GM19463 (cell line): ENCODE data around the gene KRT8.
"Not testable (repeated sequence)": the region's sequence is repeated elsewhere in the genome, so short reads cannot be mapped to it uniquely, and the experiment has no call there.

Experiments used
- ATAC-seq: cut with Tn5 transposase; IDR thresholded peaks from one replicate; pipeline ENCODE4 v1.9.1; 2021; ENCODE audit warnings: mild to moderate bottlenecking, moderate library complexity; ENCODE audit not compliant: unreplicated experiment

The KRT8 gene

DNA sequence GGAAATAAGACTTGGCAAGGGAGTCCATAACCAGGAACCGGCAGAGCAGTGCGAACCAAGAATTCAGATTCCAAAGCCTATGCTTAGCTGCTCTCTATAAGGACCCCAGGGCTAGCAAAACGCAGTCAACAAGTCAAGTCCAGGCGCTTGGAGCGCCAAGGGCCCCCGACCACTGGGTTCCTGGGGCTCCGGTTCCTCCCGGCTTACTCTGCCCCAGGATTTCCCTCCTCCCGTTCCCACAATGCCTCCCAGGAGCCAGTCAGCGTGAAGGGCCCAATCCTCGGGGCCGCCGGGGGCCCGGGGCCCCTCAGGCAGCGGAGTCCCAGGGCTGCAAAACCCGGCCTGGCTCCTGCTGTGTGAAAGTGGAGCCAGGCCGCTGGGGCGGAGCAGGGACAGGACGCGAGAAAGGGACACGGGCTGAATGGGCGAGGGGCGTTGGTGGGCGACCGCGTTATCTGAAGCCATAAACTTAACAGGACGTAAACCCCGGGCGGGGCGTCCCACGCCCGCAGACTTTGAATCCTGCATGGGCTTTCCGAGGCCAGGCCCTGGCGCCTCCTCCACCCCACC is 1.5 kb downstream of the KRT8 start:
- ATAC-seq, result peak; percentile 56

DNA sequence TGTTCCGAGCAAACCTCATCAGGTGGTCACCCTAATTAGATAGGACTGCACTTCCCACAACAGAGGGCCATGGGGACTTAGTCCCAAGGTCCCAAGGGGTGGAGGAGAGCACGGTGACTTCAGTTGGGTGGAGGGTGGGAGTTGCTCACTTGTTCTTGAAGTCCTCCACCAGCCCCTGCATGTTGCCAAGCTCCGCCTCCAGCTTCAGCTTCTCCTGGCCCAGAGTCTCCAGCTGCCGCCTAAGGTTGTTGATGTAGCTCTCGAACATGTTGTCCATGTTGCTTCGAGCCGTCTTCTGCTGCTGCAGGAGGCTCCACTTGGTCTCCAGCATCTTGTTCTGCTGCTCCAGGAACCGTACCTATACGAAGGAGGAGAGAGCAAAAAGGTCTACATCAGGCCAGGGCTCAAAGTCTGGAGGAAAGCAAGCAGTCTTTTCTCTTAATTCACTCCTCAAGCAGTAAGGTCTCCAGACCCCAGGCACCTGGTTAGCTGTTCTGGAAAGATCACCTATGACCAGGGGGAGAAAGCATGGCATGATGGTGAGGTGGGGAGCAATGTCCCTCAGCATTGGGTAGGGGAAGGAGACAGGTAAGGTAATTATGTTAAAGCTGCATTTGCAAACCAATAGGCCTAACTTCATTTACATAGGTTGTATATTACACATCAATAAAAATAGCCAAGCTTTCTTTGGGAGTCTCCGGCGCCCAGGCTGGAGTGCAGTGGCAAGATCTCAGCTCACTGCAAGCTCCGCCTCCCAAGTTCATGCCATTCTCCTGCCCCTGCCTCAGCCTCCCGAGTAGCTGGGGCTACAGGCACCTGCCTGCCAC is 2.9 kb downstream of the KRT8 start:
- no peak for ATAC-seq

DNA sequence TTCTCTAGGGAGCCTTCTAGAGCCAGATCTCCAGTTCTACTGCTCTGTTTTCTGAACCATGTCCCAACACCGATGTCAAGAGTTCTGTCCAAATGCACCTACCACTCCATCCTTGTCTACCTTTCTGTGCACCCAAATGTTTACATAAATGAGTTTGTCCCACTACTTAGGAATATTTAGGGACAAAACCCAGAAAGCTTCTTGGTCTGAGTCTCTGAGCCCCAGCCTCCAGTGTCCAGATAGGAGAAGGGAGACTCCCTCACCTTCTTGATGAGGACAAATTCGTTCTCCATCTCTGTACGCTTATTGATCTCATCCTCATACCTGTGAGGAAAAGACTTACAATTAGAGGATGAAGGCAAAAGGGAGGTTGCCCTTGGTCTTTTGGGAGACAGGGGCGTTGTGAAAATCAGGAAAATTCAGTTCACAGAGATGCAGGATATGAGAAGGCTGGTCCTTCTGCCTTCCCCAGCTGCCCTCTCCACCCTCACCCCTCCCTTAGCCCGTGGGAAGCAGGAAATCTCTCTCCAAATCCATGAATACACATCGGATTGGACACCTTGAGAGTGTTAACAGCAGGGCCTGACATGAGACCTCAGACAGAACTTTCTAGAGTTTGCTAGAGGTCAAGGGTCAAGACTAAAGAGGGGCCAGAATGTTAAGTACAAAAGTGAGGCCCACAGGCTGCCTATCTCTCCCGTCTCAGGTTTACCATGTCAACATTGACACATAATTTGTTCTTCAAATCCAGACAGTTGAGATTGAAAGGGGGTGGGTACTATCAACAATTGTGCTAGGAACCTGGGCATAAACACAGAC is 3.8 kb downstream of the KRT8 start:
- ATAC-seq, result no peak

DNA sequence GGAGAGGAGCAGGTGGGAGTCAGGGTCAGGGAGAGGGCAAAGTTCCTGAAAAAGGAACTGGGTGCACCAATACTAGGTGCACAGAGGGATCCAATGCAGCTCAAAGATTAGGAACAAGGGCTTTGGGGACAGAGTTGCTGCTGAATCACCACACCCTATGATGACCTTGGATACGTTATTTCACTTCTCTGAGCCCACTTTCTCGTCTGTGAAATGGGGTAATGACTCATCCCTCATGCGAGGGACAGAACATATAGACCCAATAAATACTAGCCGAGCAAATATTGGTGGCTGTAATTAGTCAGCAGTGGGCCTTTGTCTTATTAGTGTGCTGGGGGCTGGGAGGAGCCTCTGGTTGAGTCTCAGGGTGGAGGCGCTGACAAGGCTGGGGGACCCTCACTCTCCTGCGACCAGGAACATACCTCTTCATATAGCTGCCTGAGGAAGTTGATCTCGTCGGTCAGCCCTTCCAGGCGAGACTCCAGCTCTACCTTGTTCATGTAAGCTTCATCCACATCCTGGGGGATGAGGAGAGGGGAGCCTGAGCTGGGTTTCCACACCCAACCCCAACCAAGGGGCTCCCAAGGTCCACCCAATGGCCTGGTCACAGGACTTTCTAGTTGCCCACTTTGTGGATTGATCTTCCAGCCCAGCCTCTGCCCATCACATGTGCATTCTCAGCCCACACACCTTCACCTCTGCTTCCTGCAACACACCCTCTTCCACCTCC is 4.5 kb downstream of the KRT8 start:
- no peak for ATAC-seq

DNA sequence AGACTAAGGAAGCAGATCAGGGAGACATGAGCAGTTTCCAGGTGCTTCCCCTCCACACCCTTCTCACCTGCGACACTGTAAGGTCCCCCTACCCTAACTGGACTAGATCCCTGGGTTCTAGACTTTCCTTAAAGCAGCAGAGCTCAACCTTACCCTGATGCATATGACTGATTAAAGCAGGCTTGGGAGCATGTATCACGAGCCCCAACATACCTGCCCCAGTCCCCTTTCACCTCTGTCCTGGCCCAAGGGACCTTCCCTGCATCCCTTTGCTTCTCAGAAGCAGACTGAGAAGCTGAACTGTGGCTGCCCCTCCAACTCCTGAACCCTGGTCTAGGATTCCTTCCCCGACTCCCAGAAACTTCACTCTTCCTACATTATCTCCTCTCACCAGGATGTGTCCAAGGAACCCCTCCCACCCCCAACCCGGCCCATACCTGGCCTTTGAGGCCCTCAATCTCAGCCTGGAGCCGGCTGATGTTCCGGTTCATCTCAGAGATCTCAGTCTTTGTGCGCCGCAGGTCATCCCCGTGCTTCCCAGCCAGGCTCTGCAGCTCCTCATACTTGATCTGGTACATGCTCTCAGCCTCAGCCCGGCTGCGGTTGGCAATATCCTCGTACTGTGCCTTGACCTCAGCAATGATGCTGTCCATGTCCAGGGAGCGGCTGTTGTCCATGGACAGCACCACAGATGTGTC is 5.4 kb downstream of the KRT8 start:
- ATAC-seq, result no peak

DNA sequence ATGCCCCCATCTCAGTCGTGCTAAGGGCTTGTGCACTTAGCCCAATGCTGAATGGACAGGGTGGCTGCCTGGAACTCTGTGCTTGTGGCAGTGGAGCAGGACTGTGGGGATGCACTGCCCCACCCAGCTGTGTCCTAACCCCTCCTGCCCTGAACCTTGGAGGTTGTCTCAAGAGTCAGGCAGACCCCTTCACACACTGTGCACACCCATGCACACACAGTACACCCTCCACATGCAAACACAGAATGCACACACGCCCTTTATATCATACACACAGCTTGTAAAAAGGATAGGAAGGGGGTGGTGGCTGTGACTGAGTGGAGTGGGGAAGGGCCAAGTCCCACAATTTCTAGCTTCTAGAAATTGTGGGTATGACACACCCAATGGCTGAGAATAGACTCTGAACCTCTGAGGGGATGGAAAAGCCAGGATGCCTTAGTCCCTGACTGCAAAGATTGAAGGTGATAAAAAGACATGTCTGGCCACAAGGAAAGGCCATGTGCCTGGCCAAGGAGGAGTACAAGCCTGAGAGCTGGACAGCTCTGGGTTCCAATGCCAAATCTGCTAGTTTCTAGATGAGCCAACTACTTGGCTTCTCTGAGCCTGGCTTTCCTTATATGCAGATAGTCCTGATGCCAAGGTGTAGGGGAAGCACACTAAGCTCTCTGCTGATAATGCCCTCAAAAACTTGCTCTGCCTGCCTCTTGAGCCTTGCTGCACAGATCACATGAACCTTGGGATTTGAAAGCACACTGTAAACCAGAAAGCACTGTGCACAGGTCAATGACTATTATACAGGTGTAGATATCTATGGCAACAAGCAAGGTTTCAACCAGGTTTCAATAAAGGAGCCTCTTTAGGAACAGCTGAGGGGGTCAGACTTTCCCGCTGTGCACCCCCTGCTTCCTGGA is 8.4 kb downstream of the KRT8 start:
- ATAC-seq, result no peak

DNA sequence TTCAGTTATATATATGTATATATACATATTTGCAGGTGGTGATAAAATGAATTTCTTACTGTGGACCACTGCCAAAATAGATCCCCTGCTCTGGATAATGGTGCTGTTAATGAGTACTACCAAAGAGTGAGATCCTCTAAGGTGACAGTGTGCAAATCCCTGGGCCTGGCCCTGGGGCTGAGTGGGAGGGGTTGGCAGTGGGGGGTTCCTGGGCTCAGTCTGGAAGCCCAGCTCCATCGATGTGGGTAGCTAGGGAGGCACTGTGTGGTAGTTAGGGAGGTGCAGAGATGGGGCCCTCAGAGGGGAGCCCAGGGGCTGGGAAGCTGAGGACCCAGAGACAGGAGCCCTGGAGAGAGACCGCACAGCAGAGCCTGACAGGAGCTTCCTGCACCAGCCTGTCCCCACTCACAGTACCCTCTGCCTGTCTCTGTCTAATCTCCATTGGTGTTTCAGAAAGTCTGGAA is 9.1 kb downstream of the KRT8 start:
- no peak for ATAC-seq

DNA sequence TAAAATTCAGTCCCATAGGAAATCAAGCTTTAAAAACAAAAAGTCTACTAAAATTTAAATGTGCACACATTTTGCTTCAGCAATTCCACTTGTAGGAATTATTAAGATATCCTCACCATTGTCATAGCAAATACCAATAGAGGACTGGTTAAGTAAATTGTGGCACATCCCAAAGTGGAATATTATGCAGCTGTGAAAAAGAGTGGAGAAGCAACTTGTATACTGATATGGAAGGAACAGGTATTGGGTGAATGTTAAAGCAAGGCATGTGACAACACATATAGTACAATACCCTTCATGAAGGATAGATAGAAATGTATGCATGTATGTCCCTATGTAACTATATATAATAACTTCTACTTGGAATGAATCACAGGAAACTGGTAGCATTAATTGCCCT is 11.9 kb downstream of the KRT8 start:
- ATAC-seq, result no peak

DNA sequence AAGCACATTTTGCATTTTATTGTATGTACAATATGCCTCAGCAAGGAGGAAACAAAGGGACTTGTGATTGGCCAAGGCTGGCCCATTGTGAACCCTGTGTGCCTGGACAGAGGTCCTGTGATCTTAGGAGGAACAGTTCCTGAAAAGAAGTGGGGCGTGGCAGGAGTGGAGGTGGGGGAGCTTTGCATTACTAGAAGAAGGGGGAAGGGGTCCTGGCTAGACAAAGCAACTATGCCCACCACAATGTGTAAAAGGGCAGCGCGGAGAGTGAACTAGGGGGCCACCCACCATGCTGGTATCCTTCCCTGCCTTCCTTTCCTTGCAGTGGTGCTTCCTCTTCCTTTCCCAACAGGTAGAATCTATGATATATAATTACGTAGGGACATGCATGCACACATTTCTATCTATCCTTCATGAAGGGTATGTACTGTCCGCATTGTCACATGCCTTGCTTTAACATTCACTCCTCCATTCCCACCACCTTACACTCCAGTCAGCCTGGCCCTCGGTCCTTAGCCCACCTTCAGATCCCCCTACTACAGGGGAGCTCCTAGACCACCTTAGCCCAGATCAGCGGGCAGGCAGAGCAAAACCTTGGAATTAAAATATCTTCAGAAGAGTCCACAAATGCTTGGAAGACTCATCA is 12.5 kb downstream of the KRT8 start:
- no peak for ATAC-seq

DNA sequence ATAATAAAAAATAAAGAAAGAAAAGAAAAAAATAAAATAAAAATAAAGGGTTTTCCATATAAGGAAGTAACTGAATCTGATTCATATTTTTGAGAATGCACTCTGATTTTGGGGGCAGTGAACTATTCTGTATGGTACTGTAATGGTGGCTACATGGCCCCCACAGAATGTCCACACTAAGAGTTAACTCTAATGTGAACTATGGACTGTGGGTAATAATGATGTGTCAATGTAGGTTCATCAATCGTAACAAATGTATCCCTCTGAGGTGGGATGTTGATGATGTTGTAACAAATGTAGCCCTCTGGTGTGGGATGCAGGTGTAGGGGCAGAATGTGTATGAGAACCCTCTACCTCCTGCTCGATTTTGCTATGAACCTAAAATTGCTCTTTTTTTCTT is 13.8 kb downstream of the KRT8 start:
- ATAC-seq, result no peak

DNA sequence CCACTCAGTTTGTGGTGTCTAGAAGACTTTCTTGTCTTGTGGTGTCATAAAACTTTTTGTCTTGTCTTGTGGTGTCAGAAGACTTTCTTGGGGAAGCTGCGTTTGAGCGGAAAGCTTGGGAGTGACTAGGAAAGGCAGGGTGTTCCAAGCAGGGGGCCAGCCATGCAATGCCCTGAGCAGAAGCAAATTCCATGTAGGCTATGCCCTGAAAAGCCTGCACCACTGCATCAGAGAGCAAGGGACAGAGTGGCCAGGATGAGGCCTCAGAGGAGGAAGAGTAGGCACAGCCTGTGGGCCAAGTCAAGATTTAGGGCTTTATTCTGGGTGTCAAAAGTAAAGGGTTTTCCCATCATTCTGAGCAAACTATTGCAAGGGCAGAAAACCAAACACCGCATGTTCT is 14.5 kb downstream of the KRT8 start:
- no peak for ATAC-seq

DNA sequence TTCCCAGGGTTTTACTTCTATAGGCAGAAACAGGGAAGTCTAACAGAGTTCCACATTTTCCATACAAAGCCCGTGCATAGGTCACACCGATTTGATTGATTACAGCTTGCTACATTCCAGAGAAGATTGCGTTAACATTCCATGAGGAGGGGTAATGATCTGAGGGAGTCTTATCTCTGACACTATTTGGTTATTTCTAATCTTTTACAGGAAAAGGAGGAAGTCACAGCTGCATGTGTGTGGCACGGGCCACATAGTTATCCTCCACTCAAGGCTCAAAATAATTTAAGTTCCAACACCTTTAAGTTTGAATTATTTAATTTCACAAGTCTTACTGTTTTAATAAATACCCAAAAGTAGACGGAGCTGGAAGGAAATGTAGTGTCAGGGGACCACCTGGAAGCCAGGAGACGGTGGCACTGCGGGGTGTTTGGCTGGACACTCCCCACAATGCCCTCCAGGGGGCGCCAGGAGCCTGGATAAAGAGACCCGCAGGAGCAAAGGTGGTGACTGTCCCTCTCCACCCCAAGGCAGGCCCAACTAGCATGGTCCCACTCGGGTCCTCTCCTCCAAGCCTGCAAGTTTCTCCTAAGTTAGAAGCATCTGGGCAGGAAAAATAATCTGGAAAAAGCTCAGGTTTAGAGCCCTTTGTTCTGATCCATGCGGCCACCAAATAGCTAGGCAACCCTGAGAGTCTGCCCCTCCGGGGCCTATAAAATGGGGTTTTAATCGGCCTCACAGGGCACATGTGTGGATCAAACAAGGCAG is 20.2 kb downstream of the KRT8 start:
- no peak for ATAC-seq

DNA sequence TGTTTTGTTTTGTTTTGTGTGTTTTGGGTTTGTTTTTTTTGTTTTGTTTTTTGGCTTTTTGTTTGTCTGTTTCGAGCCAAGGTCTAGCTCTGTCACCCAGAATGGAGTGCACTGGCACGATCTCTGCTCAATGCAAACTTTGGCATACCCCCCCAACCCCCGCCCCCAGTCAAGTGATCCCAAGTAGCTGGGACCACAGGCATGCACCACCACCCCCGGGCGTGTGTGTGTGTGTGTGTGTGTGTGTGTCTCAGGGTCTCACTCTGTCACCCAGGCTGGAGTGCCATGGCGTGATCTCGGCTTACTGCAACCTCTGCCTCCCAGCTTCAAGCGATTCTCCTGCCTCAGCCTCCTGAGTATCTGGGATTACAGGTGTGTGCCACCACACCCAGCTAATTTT is 24.4 kb downstream of the KRT8 start:
- ATAC-seq, result not testable (repeated sequence)

DNA sequence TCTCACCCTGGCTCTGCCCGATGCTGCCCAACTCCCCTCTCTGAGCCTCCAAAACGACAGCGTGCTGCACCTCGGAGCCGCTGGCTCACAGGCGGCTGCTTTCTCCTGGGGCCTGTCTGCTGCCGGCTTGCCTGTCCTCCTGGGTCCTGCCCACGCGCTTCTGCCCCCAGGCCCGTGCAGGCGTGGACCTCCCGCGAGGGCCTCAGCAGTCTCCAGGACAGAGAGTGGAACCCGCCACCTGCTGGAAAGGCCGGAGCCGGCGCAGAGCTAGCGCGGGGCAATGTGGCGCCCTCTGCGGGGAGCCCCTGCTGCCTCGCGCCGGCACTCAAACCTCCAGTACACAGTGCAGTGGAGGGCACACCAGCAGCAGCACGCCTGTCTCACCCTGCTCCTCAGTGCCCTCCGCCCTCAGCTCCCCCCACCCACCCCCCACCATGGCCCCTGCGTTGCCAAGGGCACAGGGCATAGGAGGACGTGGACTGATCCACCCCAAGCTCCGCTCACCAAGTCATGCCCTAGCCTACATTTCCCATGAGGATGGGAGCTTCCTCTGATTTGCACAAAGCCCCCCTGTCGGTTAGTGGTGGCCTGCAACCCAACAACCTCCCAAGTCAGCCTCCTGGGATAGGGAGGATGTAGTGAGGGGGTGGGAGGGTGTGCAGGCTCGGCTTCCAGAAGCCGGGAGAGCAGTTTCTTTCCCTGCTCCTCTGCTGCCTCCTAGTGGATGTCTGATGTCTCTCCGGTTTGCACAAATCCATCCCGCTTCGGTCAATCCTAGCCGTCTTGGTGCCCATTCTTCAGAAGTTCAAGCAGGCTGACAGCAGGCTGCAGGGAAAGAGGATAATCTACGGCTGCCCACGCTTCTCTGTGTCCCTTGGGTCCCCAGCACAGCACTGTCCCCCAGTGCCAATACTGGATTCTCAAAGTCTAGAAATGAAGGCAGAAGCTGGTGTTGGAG is 25.2 kb downstream of the KRT8 start:
- ATAC-seq, result no peak

DNA sequence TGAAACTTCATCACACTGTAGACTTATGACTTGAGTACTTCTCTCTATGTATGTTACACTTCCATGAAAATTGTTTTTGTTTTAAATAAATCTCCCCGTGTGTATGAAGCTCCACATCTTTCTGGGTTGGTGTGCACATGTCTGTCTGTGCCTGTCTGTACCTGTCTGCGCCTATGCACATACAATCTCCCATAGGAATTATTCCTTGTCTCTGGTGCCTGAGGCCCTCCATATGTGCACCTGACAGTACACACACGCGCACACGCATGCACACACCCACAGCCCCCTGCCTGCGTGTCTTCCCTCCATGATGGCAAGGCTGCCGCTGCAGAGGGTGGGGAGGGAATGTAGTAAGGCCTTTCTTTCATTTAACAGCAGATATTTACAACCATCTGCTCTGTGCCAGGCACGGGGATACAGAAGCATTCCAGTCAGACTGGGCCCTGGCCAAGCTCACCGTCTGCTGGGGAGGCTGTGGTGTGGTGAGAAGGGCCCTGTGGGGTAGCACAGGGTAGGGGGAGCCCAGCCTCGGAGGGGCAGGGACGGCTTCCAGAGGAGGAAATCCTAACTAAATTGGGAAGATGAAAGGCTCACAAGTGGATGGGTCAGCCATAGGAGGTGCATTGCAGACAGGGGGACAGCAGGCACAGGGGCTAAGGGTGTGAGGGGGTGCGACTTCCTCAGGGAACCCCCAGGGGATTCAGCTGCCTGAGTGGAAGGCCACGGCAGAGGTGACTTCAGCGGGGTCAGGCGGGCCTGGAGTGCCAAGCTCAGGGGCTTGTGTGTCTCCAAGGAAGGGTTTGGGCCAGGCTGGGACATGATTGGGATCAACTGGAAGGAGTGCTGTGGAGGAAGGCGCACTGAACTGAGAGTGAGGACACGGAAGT is 26.1 kb downstream of the KRT8 start:
- ATAC-seq, result no peak

DNA sequence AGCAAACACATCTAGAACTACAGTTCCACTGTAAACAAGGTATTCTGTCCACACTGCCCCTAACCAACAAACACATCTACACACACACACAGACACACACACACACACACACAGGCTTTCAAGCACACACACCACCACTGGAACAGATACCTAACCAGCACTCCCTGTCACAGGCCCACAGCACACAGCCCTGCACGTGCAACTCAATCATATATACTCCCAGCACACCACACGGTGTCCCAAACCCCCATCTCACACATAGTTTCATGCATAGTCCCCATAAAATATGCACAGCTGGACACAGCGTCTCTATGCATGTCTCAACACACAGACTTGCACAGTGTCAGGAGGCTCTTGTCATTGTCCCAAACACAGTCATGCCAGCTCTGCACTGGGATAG is 27.6 kb downstream of the KRT8 start:
- no peak for ATAC-seq
